C4-2B (cell line): ENCODE data around the gene C19orf73.

Experiments used
- CTCF ChIP-seq: fragments of 450-650 bp; conservative IDR thresholded peaks from 2 replicates; pipeline ENCODE4 v1.5.1; 2017; ENCODE audit warnings: mild to moderate bottlenecking
- ZFX ChIP-seq: fragments of 450-650 bp; IDR thresholded peaks from 2 replicates; pipeline ENCODE4 v1.6.1; 2017

- TF ChIP-seq CTCF (no peak), ZFX (no peak)
These were observed 14.1 kb upstream of the C19orf73 start for GRCh38 chr19:49132974-49133609.
